Gastroesophageal sphincter (tissue), 3 donors: Measurements from ENCODE around the gene COL20A1.

Experiments
- POLR2AphosphoS5 ChIP-seq: sonication (generic); formaldehyde crosslinking; IDR thresholded peaks from one replicate; pipeline ENCODE4 v1.6.1; 2017; ENCODE audit warnings: antibody characterized with exemption
- TF ChIP-seq, protein P1 (sequence below), 4 experiments: fragments of 200-600 bp in 2 of 4; fragments of 450-650 bp in 2 of 4; sonication (generic) in 1 of 4; IDR thresholded peaks; one replicate each; pipeline ENCODE4 v1.5.1; 2017 to 2019; ENCODE audit warnings: antibody characterized with exemption in 4 of 4, mild to moderate bottlenecking in 2 of 4, moderate library complexity in 2 of 4

DNA sequence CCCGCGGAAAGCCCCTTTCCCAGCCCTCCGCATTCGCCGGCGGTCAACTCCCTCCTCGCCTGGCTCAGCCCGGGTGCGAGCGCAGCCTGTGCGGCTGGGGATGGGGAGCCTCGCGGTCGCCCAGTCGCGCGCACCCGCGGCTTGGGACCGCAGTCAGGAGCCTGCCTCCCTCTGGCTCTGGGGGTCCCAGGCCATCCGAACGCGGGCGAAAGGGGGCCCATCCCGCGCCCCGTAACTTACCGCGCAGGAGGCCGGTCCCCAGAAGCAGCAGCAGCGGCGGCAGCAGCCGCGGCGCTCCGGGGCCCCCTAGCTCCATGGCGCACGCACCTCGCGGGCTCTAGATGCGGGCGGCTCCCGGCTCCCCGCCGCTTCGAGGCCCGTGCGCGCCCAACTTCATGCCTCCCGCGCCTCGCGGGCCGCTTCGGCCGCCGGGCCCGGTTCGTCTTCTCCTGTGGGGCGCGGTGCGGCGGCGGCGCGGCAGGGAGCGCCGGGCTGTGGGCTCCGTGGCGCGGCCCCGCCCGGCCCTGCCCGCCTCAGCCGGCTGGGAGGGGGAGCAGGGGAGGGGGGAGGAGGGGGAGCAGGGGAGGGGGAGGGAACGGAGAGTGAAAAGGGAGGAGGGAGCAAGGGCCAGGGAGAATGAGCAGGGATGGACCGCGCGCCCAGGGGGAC, 68.0 kb downstream of the COL20A1 start, which contains the start of gene CHRNA4:
- no peak for TF ChIP-seq POLR2AphosphoS5
- TF ChIP-seq, protein P1, sequence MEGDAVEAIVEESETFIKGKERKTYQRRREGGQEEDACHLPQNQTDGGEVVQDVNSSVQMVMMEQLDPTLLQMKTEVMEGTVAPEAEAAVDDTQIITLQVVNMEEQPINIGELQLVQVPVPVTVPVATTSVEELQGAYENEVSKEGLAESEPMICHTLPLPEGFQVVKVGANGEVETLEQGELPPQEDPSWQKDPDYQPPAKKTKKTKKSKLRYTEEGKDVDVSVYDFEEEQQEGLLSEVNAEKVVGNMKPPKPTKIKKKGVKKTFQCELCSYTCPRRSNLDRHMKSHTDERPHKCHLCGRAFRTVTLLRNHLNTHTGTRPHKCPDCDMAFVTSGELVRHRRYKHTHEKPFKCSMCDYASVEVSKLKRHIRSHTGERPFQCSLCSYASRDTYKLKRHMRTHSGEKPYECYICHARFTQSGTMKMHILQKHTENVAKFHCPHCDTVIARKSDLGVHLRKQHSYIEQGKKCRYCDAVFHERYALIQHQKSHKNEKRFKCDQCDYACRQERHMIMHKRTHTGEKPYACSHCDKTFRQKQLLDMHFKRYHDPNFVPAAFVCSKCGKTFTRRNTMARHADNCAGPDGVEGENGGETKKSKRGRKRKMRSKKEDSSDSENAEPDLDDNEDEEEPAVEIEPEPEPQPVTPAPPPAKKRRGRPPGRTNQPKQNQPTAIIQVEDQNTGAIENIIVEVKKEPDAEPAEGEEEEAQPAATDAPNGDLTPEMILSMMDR (IDR thresholded peaks at IDR 0.05) = no peak
